GM23338 (cell line): ENCODE data around the gene EFCAB6. TPM values are rescaled to one million over a fixed set of nuclear protein-coding genes. Genes with fewer than 3 reads are reported as not detected.

Source experiments
- ATAC-seq: fragments of 200-7000 bp; cut with Tn5 transposase; 3 replicates; pipeline ENCODE4 v1.9.1; 2020
- DNase-seq: peaks from one replicate; pipeline ENCODE4 v3.0.0-alpha.2; 2015; ENCODE audit warnings: low spot score
- H2AFZ ChIP-seq: fragments of 200-600 bp; sonication (generic); 2 replicates; pipeline ENCODE4 v1.8.0; 2016; ENCODE audit warnings: antibody characterized with exemption, mild to moderate bottlenecking, moderate library complexity
- H3F3A ChIP-seq: fragments of 200-600 bp; sonication (generic); replicated peaks from 2 replicates; pipeline ENCODE4 v1.8.0; 2017; ENCODE audit warnings: antibody characterized with exemption, mixed run types, low read depth
- H3K27ac ChIP-seq: fragments of 200-600 bp; sonication (generic); 2 replicates; pipeline ENCODE4 v1.6.1; 2016; ENCODE audit warnings: low read depth
- H3K27me3 ChIP-seq: fragments of 200-600 bp; sonication (generic); 2 replicates; pipeline ENCODE4 v1.8.0; 2016; ENCODE audit warnings: mild to moderate bottlenecking, mixed run types, moderate library complexity; ENCODE audit not compliant: insufficient read depth
- H3K36me3 ChIP-seq: fragments of 200-600 bp; sonication (generic); 2 replicates; pipeline ENCODE4 v1.8.0; 2016; ENCODE audit warnings: mild to moderate bottlenecking; ENCODE audit not compliant: insufficient read depth
- H3K4me1 ChIP-seq: fragments of 200-600 bp; sonication (generic); 2 replicates; pipeline ENCODE4 v1.8.0; 2016; ENCODE audit warnings: mild to moderate bottlenecking, moderate library complexity; ENCODE audit not compliant: insufficient read depth
- H3K4me2 ChIP-seq: fragments of 200-600 bp; sonication (generic); 2 replicates; pipeline ENCODE4 v1.7.1; 2017; ENCODE audit warnings: mixed run types
- H3K4me3 ChIP-seq: fragments of 200-600 bp; sonication (generic); 2 replicates; pipeline ENCODE4 v1.6.1; 2016; ENCODE audit warnings: mixed run types
- H3K79me2 ChIP-seq: fragments of 200-600 bp; sonication (generic); replicated peaks from 2 replicates; pipeline ENCODE4 v1.8.0; 2017; ENCODE audit warnings: mild to moderate bottlenecking; ENCODE audit not compliant: insufficient read depth
- H3K9me2 ChIP-seq: fragments of 200-600 bp; sonication (generic); 2 replicates; pipeline ENCODE4 v1.8.0; 2017; ENCODE audit not compliant: insufficient read depth
- H4K20me1 ChIP-seq: fragments of 200-600 bp; sonication (generic); replicated peaks from 2 replicates; pipeline ENCODE4 v1.8.0; 2017; ENCODE audit warnings: mild to moderate bottlenecking; ENCODE audit not compliant: insufficient read depth
- H3K27ac Mint-ChIP-seq: 2 replicates; pipeline ENCODE4 v1.8.0; 2020; ENCODE audit warnings: inconsistent platforms, mild to moderate bottlenecking, moderate library complexity, mixed read lengths
- H3K27me3 Mint-ChIP-seq: 3 replicates; pipeline ENCODE4 v1.8.0; 2022; ENCODE audit warnings: low read depth, mild to moderate bottlenecking, moderate library complexity, mixed read lengths, inconsistent platforms; ENCODE audit not compliant: insufficient read depth, poor library complexity
- H3K36me3 Mint-ChIP-seq: 3 replicates; pipeline ENCODE4 v1.8.0; 2021; ENCODE audit warnings: low read depth, mild to moderate bottlenecking, inconsistent platforms, moderate library complexity, mixed read lengths
- H3K4me1 Mint-ChIP-seq: 3 replicates; pipeline ENCODE4 v1.8.0; 2020; ENCODE audit warnings: mild to moderate bottlenecking, inconsistent platforms, mixed read lengths
- H3K4me3 Mint-ChIP-seq: 3 replicates; pipeline ENCODE4 v1.8.0; 2021; ENCODE audit warnings: moderate library complexity, mild to moderate bottlenecking, inconsistent platforms, mixed read lengths
- H3K9me3 Mint-ChIP-seq: 3 replicates; pipeline ENCODE4 v1.8.0; 2020; ENCODE audit warnings: moderate library complexity, mild to moderate bottlenecking, inconsistent platforms, mixed read lengths
- EZH2 ChIP-seq: fragments of 200-600 bp; sonication (generic); IDR thresholded peaks from one replicate; pipeline ENCODE4 v1.8.0; 2017; ENCODE audit warnings: antibody characterized with exemption, mild to moderate bottlenecking, low read depth; ENCODE audit not compliant: unreplicated experiment
- POLR2AphosphoS5 ChIP-seq: IDR thresholded peaks from 2 replicates; pipeline ENCODE4 v1.6.1; 2016; ENCODE audit warnings: antibody characterized with exemption, low read depth
- ZNF462 ChIP-seq: fragments of 250-450 bp; sonication (Bioruptor Pico); IDR thresholded peaks from 2 replicates; pipeline ENCODE4 v1.5.0; 2020; ENCODE audit warnings: mild to moderate bottlenecking, moderate library complexity
- polyA plus RNA-seq: library from polyadenylated mRNA; unstranded; fragments of >200 nt; fragmentation: Nextera tagmentation; extraction: Ambion mirVana; gene quantifications from 2 replicates; pipeline ENCODE4 v1.2.1, GENCODE V29; 2016
- total RNA-seq: library from RNA; depleted of rRNA; stranded (reverse); fragments of >200 nt; shearing (Covaris generic); gene quantifications from 2 replicates; pipeline ENCODE4 v1.2.3, GENCODE V29; 2014

The EFCAB6 gene
- total and polyA plus RNA-seq, 2 experiments from 2014 or later = 1.1 to 1.8 TPM

GRCh38 chr22:43587574-43587973, 224.5 kb downstream of the EFCAB6 start:
- no peak for ATAC-seq

More at GRCh38 chr22:43587574-43587973, 224.5 kb downstream of the EFCAB6 start:
- Histone ChIP-seq H3K36me3 (no peaks in the 10 kb centered on the region), H3K27ac (no peak overlapping the region), H3K27me3 (no peaks in the 10 kb centered on the region), H3K4me1 (peaks cover 8% of the 10 kb centered on the region), H3K4me2 (no peak overlapping the region), H3K79me2 (no peaks in the 10 kb centered on the region), H2AFZ (no peak overlapping the region), H3K9me2 (no peaks in the 10 kb centered on the region), H3F3A (no peaks in the 10 kb centered on the region), H4K20me1 (no peaks in the 10 kb centered on the region), H3K4me3 (no peak overlapping the region)
- no peak for TF ChIP-seq ZNF462 (CRISPR knock-in tag)
- TF ChIP-seq EZH2 = no peak
- TF ChIP-seq POLR2AphosphoS5 = no peak
- Mint-ChIP-seq H3K27ac (no peak overlapping the region), H3K27me3 (peaks cover 6% of the 10 kb centered on the region), H3K4me3 (no peak overlapping the region), H3K4me1 (no peaks in the 10 kb centered on the region; the same call in 2 of the 3 replicates), H3K36me3 (peaks cover 2% of the 10 kb centered on the region; the same call in 2 of the 3 replicates), H3K9me3 (peaks cover 20% of the 10 kb centered on the region)
- no peak for DNase-seq
